ENCODE data around the gene CACNA1C.

Gene CACNA1C

DNA sequence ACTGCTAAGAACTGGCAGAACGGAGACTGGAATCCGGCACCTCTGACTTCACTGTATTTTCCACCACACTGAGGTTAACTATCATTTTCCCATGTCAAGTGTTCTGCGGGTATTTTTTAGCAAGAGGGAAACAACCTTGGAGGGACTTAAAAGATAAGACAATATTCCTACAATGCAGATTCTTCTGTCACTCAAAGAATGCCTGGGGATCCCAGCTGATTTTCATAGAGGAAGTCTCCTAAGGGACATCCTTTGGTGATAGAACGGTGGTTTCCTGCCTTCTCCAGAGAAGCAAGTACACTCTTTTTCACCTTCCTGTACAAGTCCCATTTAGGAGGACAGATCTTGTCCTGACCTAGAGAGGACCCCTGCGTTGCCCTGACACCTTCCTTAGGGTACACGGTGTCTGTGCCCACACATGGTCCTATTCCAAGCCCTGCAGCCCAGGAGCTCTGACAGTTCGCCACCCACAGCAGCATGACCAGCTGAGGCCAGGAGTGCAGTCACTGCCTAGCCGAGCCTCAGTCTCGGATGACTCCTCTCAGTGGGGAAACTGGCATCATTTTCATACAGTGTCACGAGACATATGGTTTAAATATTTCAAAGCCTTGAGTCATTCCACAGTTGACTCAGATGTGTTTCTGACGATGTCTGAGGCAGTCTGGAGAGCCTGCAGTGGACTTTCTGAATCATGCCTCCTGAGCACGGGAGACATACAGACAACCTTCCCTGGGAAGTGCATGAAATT is 560.7 kb downstream of the CACNA1C start:
- no peak for DNase-seq
- H3K4me1 ChIP-seq, result no peaks in the 10 kb centered on the region
- H3K36me3 ChIP-seq, result no peaks in the 10 kb centered on the region
- no peaks in the 10 kb centered on the region; the same call in 1 of the 2 replicates for H3K9me3 ChIP-seq
- TF ChIP-seq, protein P1, sequence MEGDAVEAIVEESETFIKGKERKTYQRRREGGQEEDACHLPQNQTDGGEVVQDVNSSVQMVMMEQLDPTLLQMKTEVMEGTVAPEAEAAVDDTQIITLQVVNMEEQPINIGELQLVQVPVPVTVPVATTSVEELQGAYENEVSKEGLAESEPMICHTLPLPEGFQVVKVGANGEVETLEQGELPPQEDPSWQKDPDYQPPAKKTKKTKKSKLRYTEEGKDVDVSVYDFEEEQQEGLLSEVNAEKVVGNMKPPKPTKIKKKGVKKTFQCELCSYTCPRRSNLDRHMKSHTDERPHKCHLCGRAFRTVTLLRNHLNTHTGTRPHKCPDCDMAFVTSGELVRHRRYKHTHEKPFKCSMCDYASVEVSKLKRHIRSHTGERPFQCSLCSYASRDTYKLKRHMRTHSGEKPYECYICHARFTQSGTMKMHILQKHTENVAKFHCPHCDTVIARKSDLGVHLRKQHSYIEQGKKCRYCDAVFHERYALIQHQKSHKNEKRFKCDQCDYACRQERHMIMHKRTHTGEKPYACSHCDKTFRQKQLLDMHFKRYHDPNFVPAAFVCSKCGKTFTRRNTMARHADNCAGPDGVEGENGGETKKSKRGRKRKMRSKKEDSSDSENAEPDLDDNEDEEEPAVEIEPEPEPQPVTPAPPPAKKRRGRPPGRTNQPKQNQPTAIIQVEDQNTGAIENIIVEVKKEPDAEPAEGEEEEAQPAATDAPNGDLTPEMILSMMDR (IDR thresholded peaks at IDR 0.05; ENCODE audit: low read depth, low read length), result no peak
- H3K27me3 ChIP-seq, result peaks cover 13% of the 10 kb centered on the region
- no peak overlapping the region for H3K4me3 ChIP-seq (ENCODE audit: low read depth, low read length)

DNA sequence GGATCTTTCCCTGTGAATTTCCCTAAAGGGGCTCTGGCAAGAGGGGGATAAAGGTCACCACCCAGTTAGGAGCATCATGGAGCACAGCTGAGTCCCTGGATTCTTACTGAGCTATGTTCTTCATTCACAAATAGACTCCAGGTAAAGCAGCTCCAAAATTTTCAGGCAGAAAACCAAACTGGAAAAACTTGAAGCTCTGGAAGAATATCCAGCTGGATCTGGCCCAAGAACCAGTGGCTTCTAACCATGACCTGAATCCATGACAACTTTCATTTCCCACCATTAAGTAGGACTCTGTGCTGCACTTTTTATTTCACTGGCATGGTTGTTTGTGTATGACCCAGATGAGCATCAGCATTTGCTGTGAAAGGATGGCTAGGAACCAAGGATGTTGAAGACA is 561.6 kb downstream of the CACNA1C start:
- Histone ChIP-seq H3K27me3 (peaks cover 14% of the 10 kb centered on the region), H3K36me3 (no peaks in the 10 kb centered on the region), H3K9me3 (no peaks in the 10 kb centered on the region; the same call in 1 of the 2 replicates), H3K4me1 (no peaks in the 10 kb centered on the region), H3K4me3 (ENCODE audit: low read depth, low read length) (no peak overlapping the region)
- TF ChIP-seq, protein P1 (IDR thresholded peaks at IDR 0.05; ENCODE audit: low read depth, low read length), result no peak
- DNase-seq, result no peak

DNA sequence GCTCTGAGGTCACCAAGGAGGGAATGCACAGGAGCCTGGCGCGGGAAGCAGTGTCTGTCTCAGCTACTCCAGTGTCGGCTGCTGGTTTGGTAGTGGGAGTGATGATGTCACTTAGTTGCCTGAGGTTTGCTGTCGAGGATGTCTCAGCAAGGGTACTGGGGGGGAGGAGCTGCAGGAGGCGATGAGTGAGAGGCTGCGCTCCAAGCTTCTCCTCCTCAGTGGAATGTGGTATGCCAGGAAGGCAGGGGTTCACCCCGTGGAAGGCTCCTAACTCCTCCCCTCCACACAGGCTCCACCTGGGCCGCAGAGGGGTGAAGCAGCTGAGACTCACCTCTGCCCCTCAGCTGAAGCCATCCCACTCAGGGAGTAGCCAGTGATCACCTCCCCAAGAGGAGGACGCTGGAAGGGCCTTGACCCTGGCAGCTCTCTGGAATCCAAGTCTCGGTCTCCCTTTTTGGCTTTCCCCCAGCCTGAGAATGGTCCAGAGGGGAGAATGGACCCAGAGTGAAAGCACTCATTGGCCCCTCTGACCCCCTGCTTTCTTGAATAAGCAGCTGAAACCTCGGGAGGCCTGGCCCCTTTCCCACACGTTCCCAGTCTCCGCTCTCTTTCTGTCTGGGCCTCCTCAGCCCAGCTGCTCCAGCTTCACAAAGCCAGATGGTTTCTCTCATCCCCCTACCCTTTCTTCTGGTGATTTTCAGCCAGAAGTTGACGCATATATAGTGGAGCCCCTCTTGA is 563.0 kb downstream of the CACNA1C start:
- Histone ChIP-seq H3K9me3 (no peaks in the 10 kb centered on the region; the same call in 1 of the 2 replicates), H3K4me3 (ENCODE audit: low read depth, low read length) (no peak overlapping the region), H3K4me1 (no peaks in the 10 kb centered on the region), H3K27me3 (peaks cover 11% of the 10 kb centered on the region; the same call in 1 of the 2 replicates), H3K36me3 (no peaks in the 10 kb centered on the region)
- TF ChIP-seq, protein P1 (IDR thresholded peaks at IDR 0.05; ENCODE audit: low read depth, low read length), result no peak
- DNase-seq, result no peak

DNA sequence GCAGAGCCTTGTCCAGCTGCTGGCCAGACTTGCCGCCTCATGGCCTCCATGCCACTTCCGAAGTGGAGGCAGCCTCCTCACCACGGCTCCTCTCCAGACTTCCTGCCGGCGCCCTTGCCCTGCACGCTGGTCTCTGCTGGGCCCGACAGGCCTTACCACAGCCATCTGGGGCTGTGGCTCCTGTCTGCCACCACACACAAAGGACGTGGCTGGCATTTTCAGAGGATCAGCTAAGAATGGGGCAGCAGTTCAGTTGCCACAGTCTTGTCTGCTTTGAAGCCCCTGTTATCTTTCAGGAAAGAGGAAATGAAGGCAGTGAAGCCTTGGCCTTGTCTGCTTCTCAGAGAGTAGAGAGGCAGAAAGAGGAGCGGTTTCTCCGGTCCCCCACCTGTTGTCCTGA is 564.0 kb downstream of the CACNA1C start:
- Histone ChIP-seq H3K4me3 (ENCODE audit: low read depth, low read length) (no peak overlapping the region), H3K9me3 (no peaks in the 10 kb centered on the region; the same call in 1 of the 2 replicates), H3K27me3 (peaks cover 19% of the 10 kb centered on the region; the same call in 1 of the 2 replicates), H3K4me1 (no peaks in the 10 kb centered on the region), H3K36me3 (no peaks in the 10 kb centered on the region)
- TF ChIP-seq, protein P1 (IDR thresholded peaks at IDR 0.05; ENCODE audit: low read depth, low read length), result no peak
- DNase-seq, result no peak

DNA sequence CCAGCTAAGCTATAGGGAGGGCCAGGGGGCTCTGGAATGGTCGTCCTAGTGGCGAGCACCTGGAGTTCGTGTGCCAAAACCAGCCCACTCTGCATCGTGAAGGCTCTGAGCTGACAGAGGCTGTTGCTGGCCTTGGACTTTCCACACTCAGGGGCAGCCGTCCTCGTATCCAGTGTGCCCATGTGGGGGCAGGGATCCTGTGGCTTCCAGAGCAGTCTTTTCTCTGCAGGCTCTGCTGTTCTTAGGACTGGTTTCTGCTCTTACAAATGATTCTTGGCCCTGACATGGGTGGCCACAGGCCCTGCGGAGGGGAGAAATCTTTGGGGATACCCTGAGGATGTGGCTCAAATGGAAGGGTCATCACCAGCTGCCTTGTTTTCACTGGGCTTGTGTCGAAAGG is 564.6 kb downstream of the CACNA1C start:
- Histone ChIP-seq H3K36me3 (no peaks in the 10 kb centered on the region), H3K27me3 (peaks cover 23% of the 10 kb centered on the region), H3K9me3 (no peaks in the 10 kb centered on the region; the same call in 1 of the 2 replicates), H3K4me3 (ENCODE audit: low read depth, low read length) (no peak overlapping the region), H3K4me1 (no peaks in the 10 kb centered on the region)
- TF ChIP-seq, protein P1 (IDR thresholded peaks at IDR 0.05; ENCODE audit: low read depth, low read length), result no peak
- DNase-seq, result no peak
